Measurements from ENCODE around the gene TMED4. TPM values are rescaled to one million over a fixed set of nuclear protein-coding genes. Genes with fewer than 3 reads are reported as not detected.

The TMED4 gene
- total RNA-seq, 1 experiment from 2014 or later, result 67.3 TPM

DNA sequence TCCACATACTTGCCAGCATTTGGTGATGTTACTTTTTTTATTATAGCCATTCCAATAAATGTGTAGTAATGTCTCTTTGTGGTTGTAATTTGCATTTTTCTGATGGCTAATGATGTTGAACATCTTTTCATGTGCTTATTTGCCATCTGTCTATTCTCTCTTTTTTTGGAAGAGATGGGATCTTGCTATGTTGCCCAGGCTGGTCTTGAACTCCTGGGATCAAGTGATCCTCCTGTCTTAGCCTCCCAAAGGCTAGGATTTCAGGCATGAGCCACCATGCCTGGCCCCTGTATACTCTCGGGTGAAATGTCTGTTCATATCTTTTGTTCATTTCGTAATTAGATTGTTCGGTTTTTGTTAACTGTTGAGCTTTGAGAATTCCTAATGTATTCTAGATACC lies 27.8 kb upstream of the TMED4 start:
- Histone ChIP-seq H3K9me3 (ENCODE audit: control insufficient read depth in 1 of 2, insufficient read depth in 1 of 2, low read depth in 1 of 2, low read length in 2 of 2) (no peaks in the 10 kb centered on the region), H3K79me2 (ENCODE audit: insufficient read depth, low read length) (peaks cover 75% of the 10 kb centered on the region), H3K4me1 (ENCODE audit: control insufficient read depth in 1 of 2, insufficient read depth in 2 of 2, low read length in 2 of 2) (peaks cover 17 to 35% of the 10 kb centered on the region in 2 experiments), H3K36me3 (ENCODE audit: control insufficient read depth in 1 of 2, insufficient read depth in 2 of 2, low read length in 2 of 2) (no peaks in the 10 kb centered on the region), H3K9ac (ENCODE audit: low read length) (no peak overlapping the region), H3K4me2 (ENCODE audit: low read length) (no peak overlapping the region), H2AFZ (ENCODE audit: low read depth, low read length, poor library complexity, severe bottlenecking) (no peak overlapping the region), H3K27ac (ENCODE audit: low read depth, low read length) (no peak overlapping the region), H3K4me3 (replicated peaks in 1 of 2; ENCODE audit: low read depth in 1 of 2, low read length in 2 of 2) (no peak overlapping the region), H4K20me1 (ENCODE audit: insufficient read depth) (no peaks in the 10 kb centered on the region), H3K9me2 (ENCODE audit: insufficient read depth) (no peaks in the 10 kb centered on the region), H3K27me3 (ENCODE audit: insufficient read depth, low read length) (no peaks in the 10 kb centered on the region)
- intact Hi-C loops (cut with micrococcal nuclease), result loop anchor here (5.0 kb wide), 1 partner anchor 137 kb away; the partner anchor contains the start of gene ZMIZ2
- RAD21 ChIA-PET (ENCODE audit: low non-redundant PET in 1 of 2, low total read pairs in 2 of 2, uncharacterized antibody in 2 of 2, unreplicated experiment in 2 of 2), result no interaction called here
- CTCF ChIA-PET, result no interaction called here
- no peak for TF ChIP-seq ZNF274 (IDR thresholded peaks at IDR 0.05; ENCODE audit: low read depth, low read length)
- no peak for TF ChIP-seq FOSL1 (IDR thresholded peaks at IDR 0.05; ENCODE audit: low read depth)
- TF ChIP-seq, protein P1, sequence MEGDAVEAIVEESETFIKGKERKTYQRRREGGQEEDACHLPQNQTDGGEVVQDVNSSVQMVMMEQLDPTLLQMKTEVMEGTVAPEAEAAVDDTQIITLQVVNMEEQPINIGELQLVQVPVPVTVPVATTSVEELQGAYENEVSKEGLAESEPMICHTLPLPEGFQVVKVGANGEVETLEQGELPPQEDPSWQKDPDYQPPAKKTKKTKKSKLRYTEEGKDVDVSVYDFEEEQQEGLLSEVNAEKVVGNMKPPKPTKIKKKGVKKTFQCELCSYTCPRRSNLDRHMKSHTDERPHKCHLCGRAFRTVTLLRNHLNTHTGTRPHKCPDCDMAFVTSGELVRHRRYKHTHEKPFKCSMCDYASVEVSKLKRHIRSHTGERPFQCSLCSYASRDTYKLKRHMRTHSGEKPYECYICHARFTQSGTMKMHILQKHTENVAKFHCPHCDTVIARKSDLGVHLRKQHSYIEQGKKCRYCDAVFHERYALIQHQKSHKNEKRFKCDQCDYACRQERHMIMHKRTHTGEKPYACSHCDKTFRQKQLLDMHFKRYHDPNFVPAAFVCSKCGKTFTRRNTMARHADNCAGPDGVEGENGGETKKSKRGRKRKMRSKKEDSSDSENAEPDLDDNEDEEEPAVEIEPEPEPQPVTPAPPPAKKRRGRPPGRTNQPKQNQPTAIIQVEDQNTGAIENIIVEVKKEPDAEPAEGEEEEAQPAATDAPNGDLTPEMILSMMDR (IDR thresholded peaks at IDR 0.05 in 2 of 3, conservative IDR thresholded peaks at IDR 0.05 in 1 of 3; ENCODE audit: borderline replicate concordance in 1 of 3, insufficient read depth in 1 of 3, low read depth in 2 of 3, low read length in 2 of 3), result no peak
- TF ChIP-seq CBX3 (IDR thresholded peaks at IDR 0.05; ENCODE audit: low read depth), result no peak
- no peak for TF ChIP-seq SRF (IDR thresholded peaks at IDR 0.05; ENCODE audit: low read depth)
- TF ChIP-seq EZH2phosphoT487 (IDR thresholded peaks at IDR 0.05; ENCODE audit: borderline replicate concordance), result no peak
- TF ChIP-seq SIN3A (IDR thresholded peaks at IDR 0.05; ENCODE audit: low read depth), result no peak
- no peak for TF ChIP-seq YY1 (IDR thresholded peaks at IDR 0.05; ENCODE audit: extremely low read depth, insufficient replicate concordance, low read depth, low read length)
- no peak for TF ChIP-seq POLR2A (IDR thresholded peaks at IDR 0.05; ENCODE audit: borderline replicate concordance, extremely low read depth, insufficient read depth, insufficient read length)
- no peak for TF ChIP-seq TCF7L2 (IDR thresholded peaks at IDR 0.05; ENCODE audit: borderline replicate concordance, extremely low read depth, insufficient read depth, insufficient read length)
- no peak for TF ChIP-seq CEBPB (IDR thresholded peaks at IDR 0.05; ENCODE audit: low read depth)
- TF ChIP-seq ATF3 (IDR thresholded peaks at IDR 0.05), result no peak
- TF ChIP-seq, protein P2, sequence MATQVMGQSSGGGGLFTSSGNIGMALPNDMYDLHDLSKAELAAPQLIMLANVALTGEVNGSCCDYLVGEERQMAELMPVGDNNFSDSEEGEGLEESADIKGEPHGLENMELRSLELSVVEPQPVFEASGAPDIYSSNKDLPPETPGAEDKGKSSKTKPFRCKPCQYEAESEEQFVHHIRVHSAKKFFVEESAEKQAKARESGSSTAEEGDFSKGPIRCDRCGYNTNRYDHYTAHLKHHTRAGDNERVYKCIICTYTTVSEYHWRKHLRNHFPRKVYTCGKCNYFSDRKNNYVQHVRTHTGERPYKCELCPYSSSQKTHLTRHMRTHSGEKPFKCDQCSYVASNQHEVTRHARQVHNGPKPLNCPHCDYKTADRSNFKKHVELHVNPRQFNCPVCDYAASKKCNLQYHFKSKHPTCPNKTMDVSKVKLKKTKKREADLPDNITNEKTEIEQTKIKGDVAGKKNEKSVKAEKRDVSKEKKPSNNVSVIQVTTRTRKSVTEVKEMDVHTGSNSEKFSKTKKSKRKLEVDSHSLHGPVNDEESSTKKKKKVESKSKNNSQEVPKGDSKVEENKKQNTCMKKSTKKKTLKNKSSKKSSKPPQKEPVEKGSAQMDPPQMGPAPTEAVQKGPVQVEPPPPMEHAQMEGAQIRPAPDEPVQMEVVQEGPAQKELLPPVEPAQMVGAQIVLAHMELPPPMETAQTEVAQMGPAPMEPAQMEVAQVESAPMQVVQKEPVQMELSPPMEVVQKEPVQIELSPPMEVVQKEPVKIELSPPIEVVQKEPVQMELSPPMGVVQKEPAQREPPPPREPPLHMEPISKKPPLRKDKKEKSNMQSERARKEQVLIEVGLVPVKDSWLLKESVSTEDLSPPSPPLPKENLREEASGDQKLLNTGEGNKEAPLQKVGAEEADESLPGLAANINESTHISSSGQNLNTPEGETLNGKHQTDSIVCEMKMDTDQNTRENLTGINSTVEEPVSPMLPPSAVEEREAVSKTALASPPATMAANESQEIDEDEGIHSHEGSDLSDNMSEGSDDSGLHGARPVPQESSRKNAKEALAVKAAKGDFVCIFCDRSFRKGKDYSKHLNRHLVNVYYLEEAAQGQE (IDR thresholded peaks at IDR 0.05; ENCODE audit: low read depth), result no peak
- TF ChIP-seq POLR2AphosphoS5 (IDR thresholded peaks at IDR 0.05; ENCODE audit: low read depth, low read length), result no peak
- ATAC-seq (no peak), DNase-seq (ENCODE audit: low read depth, low spot score) (no peak)
- BruUV-seq (replicated peaks), result no TSS peak
- POLR2A ChIA-PET, result no interaction called here
